T-helper 22 cell (primary cell): Measurements from ENCODE around the gene MAP6D1.
"Not testable (repeated sequence)": the region's sequence is repeated elsewhere in the genome, so short reads cannot be mapped to it uniquely, and the experiment has no call there.

Source experiments
- DNase-seq: peaks from one replicate; pipeline ENCODE4 v3.0.0-alpha.2; 2020; ENCODE audit warnings: low read depth

Gene MAP6D1

GRCh38 chr3:183799461-183799860 lies 25.9 kb downstream of the MAP6D1 start:
- no peak for DNase-seq

GRCh38 chr3:183797996-183798395 lies 27.4 kb downstream of the MAP6D1 start:
- no peak for DNase-seq

- no peak for DNase-seq
Measured at GRCh38 chr3:183796372-183796771, 29.0 kb downstream of the MAP6D1 start.

- DNase-seq: no peak
Measured at GRCh38 chr3:183794452-183794851, 30.9 kb downstream of the MAP6D1 start.

- DNase-seq: no peak
Measured at GRCh38 chr3:183792976-183793375, 32.4 kb downstream of the MAP6D1 start.

GRCh38 chr3:183790700-183791099 lies 34.7 kb downstream of the MAP6D1 start:
- DNase-seq: no peak

- no peak for DNase-seq
Measured at GRCh38 chr3:183789826-183790225, 35.6 kb downstream of the MAP6D1 start.

GRCh38 chr3:183784503-183784902 lies 40.9 kb downstream of the MAP6D1 start:
- not testable (repeated sequence) for DNase-seq

- DNase-seq: no peak
Measured at GRCh38 chr3:183782576-183783276, 42.7 kb downstream of the MAP6D1 start.

- no peak for DNase-seq
Measured at GRCh38 chr3:183781246-183781645, 44.1 kb downstream of the MAP6D1 start.

GRCh38 chr3:183779896-183780465 lies 45.4 kb downstream of the MAP6D1 start:
- DNase-seq: no peak

GRCh38 chr3:183777016-183777618 lies 48.3 kb downstream of the MAP6D1 start:
- no peak for DNase-seq

- not testable (repeated sequence) for DNase-seq
Measured at GRCh38 chr3:183776451-183776850, 48.9 kb downstream of the MAP6D1 start.

GRCh38 chr3:183775781-183776180 lies 49.6 kb downstream of the MAP6D1 start:
- no peak for DNase-seq

GRCh38 chr3:183774631-183775030 lies 50.7 kb downstream of the MAP6D1 start:
- no peak for DNase-seq

GRCh38 chr3:183769453-183769852 lies 55.9 kb downstream of the MAP6D1 start:
- no peak for DNase-seq

- no peak for DNase-seq
Measured at GRCh38 chr3:183768114-183768513, 57.3 kb downstream of the MAP6D1 start.

GRCh38 chr3:183766745-183767606 lies 58.4 kb downstream of the MAP6D1 start:
- DNase-seq: peak; percentile 29

- no peak for DNase-seq
Measured at GRCh38 chr3:183766107-183766506, 59.3 kb downstream of the MAP6D1 start.
